GM19035 (cell line): ENCODE measurements around the gene SCIN.

ENCODE experiments used
- ATAC-seq: cut with Tn5 transposase; IDR thresholded peaks from one replicate; pipeline ENCODE4 v1.9.1; 2021; ENCODE audit not compliant: unreplicated experiment

Gene SCIN

DNA sequence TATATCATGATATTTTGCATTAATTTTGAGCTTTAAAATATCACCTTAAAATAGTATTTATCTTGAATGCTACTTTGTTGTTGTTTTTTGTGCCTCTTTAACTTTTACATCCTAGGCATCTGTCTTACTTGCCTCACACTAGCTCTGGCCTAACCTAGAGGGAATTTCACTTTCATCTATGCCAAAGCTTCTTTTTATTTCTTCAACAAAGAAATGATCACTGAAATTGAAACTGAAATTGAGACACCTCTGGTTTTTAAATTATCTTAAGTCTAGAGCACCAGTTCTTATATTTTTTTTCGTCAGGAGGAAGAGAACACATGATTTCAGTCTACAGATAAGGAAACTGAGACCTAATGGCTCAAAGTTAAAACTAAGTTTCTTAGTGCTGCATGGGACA, 3.5 kb upstream of the SCIN start:
- ATAC-seq: peak; percentile 82

GRCh38 chr7:12569673-12570072, 847 bp upstream of the SCIN start:
- no peak for ATAC-seq

GRCh38 chr7:12570168-12570533, 369 bp upstream of the SCIN start:
- ATAC-seq: peak; percentile 31

- ATAC-seq: no peak
Observed at GRCh38 chr7:12571691-12572090, 1.2 kb downstream of the SCIN start.

DNA sequence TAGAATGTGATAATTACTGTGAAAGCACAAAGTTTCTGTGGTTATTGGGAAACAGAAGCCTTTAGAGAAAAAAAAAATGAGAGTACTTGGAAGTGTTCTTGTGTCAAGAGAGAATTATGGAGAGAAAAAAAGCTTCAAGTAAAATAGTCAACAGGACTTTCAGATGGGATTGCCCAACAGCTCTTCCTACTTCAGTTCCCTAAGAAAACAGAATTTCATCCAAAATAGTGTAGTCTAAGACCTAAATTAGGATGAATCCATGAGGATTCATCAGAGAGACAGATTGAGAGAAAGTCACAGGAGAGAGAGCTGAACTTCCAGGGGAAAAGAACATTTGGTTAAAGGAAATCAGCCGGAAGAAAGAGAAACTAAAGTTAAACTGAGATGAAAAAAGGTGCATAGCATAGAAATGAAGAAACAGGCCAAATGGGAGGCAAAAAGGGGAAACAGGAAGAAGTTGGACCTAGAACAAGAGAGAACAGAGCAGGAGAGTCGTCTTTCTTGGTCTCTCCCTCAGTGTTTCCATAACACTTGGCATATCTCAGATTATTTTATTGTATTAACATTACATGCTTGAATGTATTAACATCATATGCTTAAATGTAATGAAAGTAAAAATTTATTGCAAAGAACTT, 2.5 kb downstream of the SCIN start:
- no peak for ATAC-seq

DNA sequence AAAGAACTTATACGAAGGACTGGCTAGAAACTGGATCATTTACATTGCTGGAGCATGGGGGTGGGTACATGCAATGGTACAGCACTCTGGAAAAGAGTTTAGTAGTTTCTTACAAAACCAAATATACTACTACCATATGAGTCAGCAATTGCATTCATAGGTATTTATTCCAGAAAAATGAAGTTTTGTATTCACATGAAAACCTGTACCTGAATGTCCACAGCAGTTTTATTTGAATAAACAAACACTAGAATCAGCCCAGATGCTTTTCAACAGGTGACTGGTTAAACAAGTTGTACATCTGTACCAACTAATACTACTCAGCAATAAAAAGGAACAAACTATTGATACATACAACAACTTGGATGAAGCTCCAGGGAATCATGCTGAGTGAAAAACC, 3.4 kb downstream of the SCIN start:
- no peak for ATAC-seq

DNA sequence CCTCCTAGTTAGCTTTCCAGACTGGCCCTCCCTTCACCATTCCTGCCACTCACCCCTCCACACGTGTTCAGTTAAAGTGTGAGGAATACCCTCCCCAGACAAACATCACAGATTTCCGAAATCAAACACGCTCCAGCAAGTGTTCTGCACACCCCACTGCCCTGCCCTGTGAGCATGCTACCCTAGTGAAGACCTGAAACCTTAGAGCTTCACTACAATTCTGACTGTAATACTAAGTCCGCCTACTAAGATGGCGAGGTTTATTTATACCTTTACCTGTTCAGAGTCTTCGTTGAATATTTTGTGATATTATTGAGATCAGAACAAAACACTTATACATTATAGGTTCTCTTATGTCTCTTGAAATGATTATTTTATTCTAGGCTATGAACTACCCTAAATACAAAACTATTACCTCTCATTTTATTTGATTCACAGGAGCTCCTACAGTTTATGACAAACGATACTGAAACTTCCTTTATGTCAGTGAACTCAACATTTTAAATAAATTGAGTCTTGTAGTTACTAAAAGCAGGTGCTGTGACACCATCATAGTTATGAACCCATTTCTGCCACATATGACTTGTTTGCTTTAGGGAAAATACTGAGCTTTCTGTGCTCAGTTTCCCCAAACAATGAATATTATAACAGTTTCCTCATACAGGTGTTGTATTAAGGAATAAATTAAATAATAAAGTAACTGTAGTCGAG, 8.6 kb downstream of the SCIN start:
- peak; percentile 84 for ATAC-seq

DNA sequence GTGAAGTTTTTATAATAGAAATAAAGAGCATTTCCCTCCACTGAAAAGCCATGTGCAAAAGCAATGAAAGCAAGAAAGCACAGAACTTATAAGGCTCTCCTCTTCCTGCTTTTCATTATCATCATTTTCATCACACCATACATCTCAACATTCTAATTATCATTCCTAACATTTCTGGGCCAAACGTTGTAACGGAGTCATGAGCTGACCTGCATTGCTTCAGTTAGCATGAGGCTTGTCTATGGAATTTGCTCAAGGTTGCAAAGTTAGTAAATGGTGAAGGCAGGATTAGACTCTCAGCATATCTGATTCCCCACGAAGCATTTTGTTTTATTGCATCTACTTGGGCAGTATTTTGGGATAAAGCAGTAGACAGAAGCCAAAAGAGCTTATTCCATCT, 11.4 kb downstream of the SCIN start:
- ATAC-seq: no peak

DNA sequence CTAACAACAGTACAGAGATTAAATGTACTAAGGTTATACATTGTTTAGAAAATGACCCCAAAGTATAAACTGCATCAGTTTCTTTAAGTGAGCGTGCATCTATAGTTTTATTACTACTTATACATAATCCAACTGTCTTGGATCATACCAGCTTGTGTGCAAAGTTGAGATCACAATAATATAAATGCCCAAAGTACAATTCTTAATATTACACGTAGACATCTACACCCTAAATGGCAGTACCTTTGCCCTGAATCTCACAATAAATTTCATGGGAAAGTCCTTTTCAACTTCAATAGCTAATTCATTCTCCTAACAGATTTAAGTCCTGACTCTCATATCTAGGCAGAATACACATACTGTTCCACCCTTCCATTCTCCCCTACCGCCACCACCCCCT, 11.8 kb downstream of the SCIN start:
- ATAC-seq: no peak

DNA sequence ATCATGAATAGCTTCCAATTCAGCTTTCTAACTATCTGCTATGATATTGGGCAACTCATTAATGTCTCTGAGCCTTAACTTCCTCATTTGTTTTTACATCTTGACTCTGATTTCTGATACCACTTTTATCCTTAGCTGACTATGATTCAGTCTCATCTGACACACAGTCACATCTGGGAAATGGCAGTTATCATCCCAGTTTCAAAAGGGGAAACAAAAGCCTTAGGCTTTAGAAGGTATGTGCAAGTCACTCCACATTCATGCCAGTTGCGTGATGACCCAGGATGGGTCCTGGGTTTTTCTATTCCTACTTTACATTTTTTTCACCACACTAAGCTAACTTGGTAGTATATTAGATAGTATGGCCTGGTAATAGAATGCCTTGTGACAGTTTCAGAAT, 12.7 kb downstream of the SCIN start:
- ATAC-seq: no peak

- no peak for ATAC-seq
Observed at GRCh38 chr7:12583922-12584321, 13.4 kb downstream of the SCIN start.

GRCh38 chr7:12584930-12585329, 14.4 kb downstream of the SCIN start:
- peak; percentile 95 for ATAC-seq

DNA sequence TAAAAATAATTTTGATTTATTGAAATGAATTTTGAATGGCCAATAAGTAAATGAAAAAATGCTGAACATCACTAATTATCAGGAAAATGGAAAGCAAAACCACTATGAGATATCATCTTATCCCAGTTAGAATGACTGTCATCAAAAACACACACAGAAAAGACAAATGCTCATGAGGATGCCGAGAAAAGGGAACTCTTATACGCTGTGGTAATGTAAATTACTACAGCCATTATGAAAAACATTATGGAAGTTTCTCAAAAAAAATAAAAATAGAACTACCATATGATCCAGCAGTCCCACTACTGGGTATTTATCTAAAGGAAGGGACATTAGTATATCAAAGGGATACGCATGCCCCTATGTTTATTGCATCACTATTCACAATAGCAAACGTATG, 15.8 kb downstream of the SCIN start:
- no peak for ATAC-seq

- ATAC-seq: no peak
Observed at GRCh38 chr7:12588259-12588904, 17.9 kb downstream of the SCIN start.

DNA sequence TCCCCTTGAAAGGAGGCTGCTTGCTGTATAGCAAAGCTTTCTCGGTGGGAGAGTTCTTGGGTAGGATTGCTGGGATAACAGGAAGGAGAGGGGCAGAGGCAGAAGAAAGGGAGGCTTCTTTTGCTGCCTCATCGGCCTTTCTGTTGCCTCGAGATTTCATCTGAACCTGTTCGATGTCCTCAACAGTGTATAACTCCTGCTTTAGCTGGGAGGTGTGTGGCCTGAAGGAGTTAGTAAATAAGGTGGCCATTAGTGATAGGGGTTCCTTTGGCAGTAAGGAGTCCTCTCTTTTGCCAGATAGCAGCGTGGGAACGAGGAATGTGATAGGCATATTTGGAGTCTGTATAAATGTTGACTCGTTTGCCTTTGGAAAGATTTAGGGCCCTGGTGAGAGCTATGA, 20.0 kb downstream of the SCIN start:
- no peak for ATAC-seq

GRCh38 chr7:12594122-12594897, 23.8 kb downstream of the SCIN start:
- ATAC-seq: no peak

DNA sequence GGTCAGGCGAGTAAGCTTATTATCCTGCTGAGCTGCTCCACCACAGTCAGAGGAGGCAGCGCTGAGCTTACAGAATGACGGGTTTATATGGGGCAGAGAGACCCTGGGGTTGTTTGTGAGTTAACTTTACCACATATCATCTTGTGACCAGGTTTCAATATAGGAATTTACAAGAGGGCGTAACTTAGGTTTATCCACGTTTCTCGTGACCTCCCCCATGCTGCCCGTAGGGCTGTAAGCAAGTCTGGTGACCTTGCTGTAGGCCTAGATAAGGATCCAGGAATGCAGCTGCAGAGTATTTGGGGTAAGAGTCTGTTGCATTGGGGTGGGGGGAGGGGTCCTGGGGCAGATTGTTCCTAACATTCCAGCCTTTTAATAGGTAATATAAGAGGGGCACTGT, 24.6 kb downstream of the SCIN start:
- no peak for ATAC-seq

- no peak for ATAC-seq
Observed at GRCh38 chr7:12596225-12596790, 25.8 kb downstream of the SCIN start.

DNA sequence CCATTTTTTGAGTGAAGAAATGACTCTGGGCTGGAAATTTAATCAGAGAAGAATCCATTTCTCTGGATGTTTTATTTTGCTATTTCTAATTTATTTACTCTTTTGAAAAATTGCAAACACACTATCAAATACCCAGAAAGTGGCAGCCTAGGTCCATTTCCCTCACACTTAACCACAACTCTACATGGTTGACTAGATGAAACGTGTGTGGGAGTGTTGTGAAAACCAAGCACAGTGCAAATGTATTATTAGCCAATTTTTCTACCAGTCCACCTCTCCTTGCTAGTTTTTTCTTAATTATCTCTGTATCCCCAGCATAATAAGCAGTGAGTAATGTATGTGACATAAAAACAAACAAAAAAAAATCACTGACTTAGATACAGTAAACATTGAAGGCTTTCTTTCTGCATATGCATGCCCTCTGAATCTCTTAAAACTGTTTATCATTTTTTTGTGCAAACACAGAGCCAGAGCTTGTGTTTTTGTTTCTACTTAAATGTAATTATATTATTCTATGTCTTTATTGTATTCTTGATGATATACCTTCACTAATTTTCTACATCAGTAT, 30.9 kb downstream of the SCIN start:
- ATAC-seq: peak; percentile 95

- peak; percentile 76 for ATAC-seq
Observed at GRCh38 chr7:12607134-12607533, 36.6 kb downstream of the SCIN start.

- no peak for ATAC-seq
Observed at GRCh38 chr7:12609561-12609960, 39.0 kb downstream of the SCIN start.
